ENCODE data around the gene GDNF.

GRCh38 chr5:37807015-37807414 is 32.8 kb downstream of the GDNF start:
- TF ChIP-seq CTCF (IDR thresholded peaks at IDR 0.05; ENCODE audit: insufficient read depth, low read length) (no peak), POLR2AphosphoS5 (IDR thresholded peaks at IDR 0.05; ENCODE audit: low read depth) (no peak), GABPA (IDR thresholded peaks at IDR 0.05; ENCODE audit: low read depth) (no peak)

Data from HL-60 (cell line).